Activated CD4-positive, alpha-beta T cell treated with anti-CD3 and anti-CD28 coated beads, Interleukin-2, Interleukin-4, amounts not matched to agents 100 ng/mL and 50 ng/mL, durations not matched to agents 16 hours and 8 hours (primary cell): ENCODE measurements around the gene PRDX6.
"Not testable (repeated sequence)": the region's sequence is repeated elsewhere in the genome, so short reads cannot be mapped to it uniquely, and the experiment has no call there.

Experiments
- DNase-seq: peaks from one replicate; pipeline ENCODE4 v3.0.0-alpha.2; 2020; ENCODE audit warnings: low spot score

PRDX6 gene

GRCh38 chr1:173469656-173470055, 7.5 kb upstream of the PRDX6 start:
- DNase-seq, result no peak

GRCh38 chr1:173470608-173471007, 6.5 kb upstream of the PRDX6 start:
- DNase-seq, result no peak

GRCh38 chr1:173473599-173474011, 3.5 kb upstream of the PRDX6 start:
- DNase-seq, result no peak

- DNase-seq, result no peak
Measured at GRCh38 chr1:173474097-173474779, 2.9 kb upstream of the PRDX6 start.

GRCh38 chr1:173474780-173475421, 2.2 kb upstream of the PRDX6 start:
- DNase-seq, result not testable (repeated sequence)

GRCh38 chr1:173475564-173476196, 1.5 kb upstream of the PRDX6 start:
- peak; percentile 59 for DNase-seq

- no peak for DNase-seq
Measured at GRCh38 chr1:173476197-173476664, 904 bp upstream of the PRDX6 start.

- DNase-seq, result peak; percentile 84
Measured at GRCh38 chr1:173476665-173477285, 360 bp upstream of the PRDX6 start.

GRCh38 chr1:173478094-173478674, 1.0 kb downstream of the PRDX6 start:
- DNase-seq, result no peak

GRCh38 chr1:173479649-173480048, 2.5 kb downstream of the PRDX6 start:
- no peak for DNase-seq

GRCh38 chr1:173481195-173481772, 4.1 kb downstream of the PRDX6 start:
- DNase-seq, result no peak

GRCh38 chr1:173482683-173483082, 5.5 kb downstream of the PRDX6 start:
- no peak for DNase-seq

- DNase-seq, result no peak
Measured at GRCh38 chr1:173484276-173484675, 7.1 kb downstream of the PRDX6 start.

GRCh38 chr1:173485401-173485800, 8.3 kb downstream of the PRDX6 start:
- DNase-seq, result no peak

GRCh38 chr1:173488001-173488400, 10.9 kb downstream of the PRDX6 start:
- no peak for DNase-seq

GRCh38 chr1:173489149-173489600, 12.0 kb downstream of the PRDX6 start:
- DNase-seq, result no peak

- DNase-seq, result no peak
Measured at GRCh38 chr1:173489929-173490328, 12.8 kb downstream of the PRDX6 start.

GRCh38 chr1:173491508-173491907, 14.4 kb downstream of the PRDX6 start:
- no peak for DNase-seq

- not testable (repeated sequence) for DNase-seq
Measured at GRCh38 chr1:173493125-173493524, 16.0 kb downstream of the PRDX6 start.

GRCh38 chr1:173495609-173496267, 18.6 kb downstream of the PRDX6 start:
- DNase-seq, result no peak

GRCh38 chr1:173496757-173497320, 19.7 kb downstream of the PRDX6 start:
- DNase-seq, result no peak
